HCT116 (cell line): ENCODE measurements around the gene CCDC71. TPM values are rescaled to one million over a fixed set of nuclear protein-coding genes. Genes with fewer than 3 reads are reported as not detected.
A peak's percentile ranks its signal among the peaks of the same experiment; 100 is the strongest.

Experiments
- ATAC-seq: fragments of 200-7000 bp; cut with Tn5 transposase; 2 replicates; pipeline ENCODE4 v1.9.1; 2020; ENCODE audit warnings: mild to moderate bottlenecking, moderate library complexity
- BruUV-seq: library from RNA; stranded (reverse); fragments of 400-500 nt; replicated peaks from 2 replicates; lab custom pipeline; 2021; lab: Mats Ljungman, UMichigan
- CTCF ChIA-PET: fragments of 300-600 bp; sonication (Branson Sonifier 250); formaldehyde crosslinking; loops from one replicate; lab custom pipeline; 2021; ENCODE audit warnings: antibody characterized with exemption; lab: Charles Lee
- POLR2A ChIA-PET: fragments of 300-600, 350-600 bp; sonication (Branson Sonifier 250); formaldehyde crosslinking; loops from one replicate; lab custom pipeline; 2021; ENCODE audit warnings: antibody characterized with exemption; lab: Charles Lee
- RAD21 ChIA-PET, 2 experiments: fragments of 300-600 bp; sonication (Branson Sonifier 250); formaldehyde crosslinking; loops; one replicate each; lab custom pipeline; 2023; ENCODE audit warnings: low total read pairs in 2 of 2; ENCODE audit not compliant: uncharacterized antibody in 2 of 2, unreplicated experiment in 2 of 2, low non-redundant PET in 1 of 2; lab: Charles Lee
- DNase-seq: peaks from one replicate; pipeline ENCODE4 v3.0.0-alpha.2; 2010; ENCODE audit warnings: low read depth, low spot score
- H2AFZ ChIP-seq: fragments of 200-600 bp; shearing (Covaris generic), sonication (generic); 2 replicates; pipeline ENCODE4 v1.6.1; 2017; ENCODE audit warnings: low read depth, mixed run types, mixed read lengths, antibody characterized with exemption, low read length; ENCODE audit not compliant: poor library complexity, severe bottlenecking
- H3K27ac ChIP-seq: 2 replicates; pipeline ENCODE4 v1.5.1; 2012; ENCODE audit warnings: low read depth, low read length
- H3K27me3 ChIP-seq: fragments of 200-600 bp; sonication (generic); 2 replicates; pipeline ENCODE4 v1.6.1; 2016; ENCODE audit warnings: mixed run types, low read length, mixed read lengths; ENCODE audit not compliant: insufficient read depth
- H3K36me3 ChIP-seq, 2 experiments: fragments of 200-500 bp in 1 of 2; fragments of 200-600 bp in 1 of 2; sonication (Bioruptor generic) in 1 of 2; sonication (generic) in 1 of 2; 2 replicates each; pipeline versions ENCODE4 v1.5.1 to v1.6.1; 2014 to 2016; ENCODE audit warnings: low read length in 2 of 2, inconsistent platforms in 1 of 2, mixed read lengths in 1 of 2, mixed run types in 1 of 2; ENCODE audit not compliant: insufficient read depth in 2 of 2, control insufficient read depth in 1 of 2
- H3K4me1 ChIP-seq, 2 experiments: fragments of 200-600 bp in 1 of 2; sonication (generic) in 1 of 2; 2 replicates each; pipeline versions ENCODE4 v1.5.1 to v1.6.1; 2012 to 2017; ENCODE audit warnings: low read length in 2 of 2, inconsistent platforms in 1 of 2, mild to moderate bottlenecking in 1 of 2, mixed read lengths in 1 of 2, mixed run types in 1 of 2, moderate library complexity in 1 of 2; ENCODE audit not compliant: insufficient read depth in 2 of 2, control insufficient read depth in 1 of 2
- H3K4me2 ChIP-seq: fragments of 200-600 bp; sonication (generic); 2 replicates; pipeline ENCODE4 v1.6.1; 2017; ENCODE audit warnings: mixed run types, low read length, mixed read lengths
- H3K4me3 ChIP-seq, 2 experiments: fragments of 200-600 bp in 1 of 2; sonication (generic) in 1 of 2; replicated peaks in 1 of 2; 2 replicates each; pipeline ENCODE4 v1.5.1; 2011 to 2016; ENCODE audit warnings: low read length in 2 of 2, control low read depth in 1 of 2, low read depth in 1 of 2, mild to moderate bottlenecking in 1 of 2, mixed read lengths in 1 of 2, mixed run types in 1 of 2
- H3K79me2 ChIP-seq: fragments of 200-600 bp; sonication (generic); 2 replicates; pipeline ENCODE4 v1.6.1; 2017; ENCODE audit warnings: mild to moderate bottlenecking, mixed run types, low read length, moderate library complexity, mixed read lengths; ENCODE audit not compliant: insufficient read depth
- H3K9ac ChIP-seq: fragments of 200-600 bp; sonication (generic); 2 replicates; pipeline ENCODE4 v1.6.1; 2016; ENCODE audit warnings: low read length, mixed read lengths
- H3K9me2 ChIP-seq: fragments of 200-600 bp; sonication (generic), shearing (Covaris generic); 2 replicates; pipeline ENCODE4 v1.6.1; 2017; ENCODE audit warnings: mixed run types, mild to moderate bottlenecking, moderate library complexity; ENCODE audit not compliant: insufficient read depth
- H3K9me3 ChIP-seq, 2 experiments: fragments of 200-500 bp in 1 of 2; fragments of 200-600 bp in 1 of 2; sonication (Bioruptor generic) in 1 of 2; sonication (generic) in 1 of 2; 2 replicates each; pipeline ENCODE4 v1.6.1; 2014 to 2017; ENCODE audit warnings: low read length in 2 of 2, mixed read lengths in 2 of 2, inconsistent platforms in 1 of 2, low read depth in 1 of 2, mild to moderate bottlenecking in 1 of 2, mixed run types in 1 of 2, moderate library complexity in 1 of 2; ENCODE audit not compliant: control insufficient read depth in 1 of 2, insufficient read depth in 1 of 2
- H4K20me1 ChIP-seq: fragments of 200-600 bp; sonication (generic), shearing (Covaris generic); 2 replicates; pipeline ENCODE4 v1.6.1; 2017; ENCODE audit warnings: mixed run types, mild to moderate bottlenecking, moderate library complexity; ENCODE audit not compliant: insufficient read depth
- ATF3 ChIP-seq: IDR thresholded peaks from 2 replicates; pipeline ENCODE4 v1.6.1; 2012
- CBX3 ChIP-seq: IDR thresholded peaks from 2 replicates; pipeline ENCODE4 v1.6.1; 2012; ENCODE audit warnings: low read depth
- CEBPB ChIP-seq: IDR thresholded peaks from 2 replicates; pipeline ENCODE4 v1.6.1; 2012; ENCODE audit warnings: low read depth
- CTCF ChIP-seq, 3 experiments: fragments of 200-600 bp in 1 of 3; sonication (generic) in 1 of 3; IDR thresholded peaks in 2 of 3; conservative IDR thresholded peaks in 1 of 3; 2 replicates each; pipeline ENCODE4 v1.5.1; 2012 to 2017; ENCODE audit warnings: low read depth in 2 of 3, low read length in 2 of 3, antibody characterized with exemption in 1 of 3, borderline replicate concordance in 1 of 3, control low read depth in 1 of 3, mild to moderate bottlenecking in 1 of 3, mixed read lengths in 1 of 3, mixed run types in 1 of 3, moderate library complexity in 1 of 3; ENCODE audit not compliant: insufficient read depth in 1 of 3
- EZH2 ChIP-seq: fragments of 200-600 bp; sonication (generic); IDR thresholded peaks from 2 replicates; pipeline ENCODE4 v1.6.1; 2017; ENCODE audit warnings: antibody characterized with exemption, mixed run types
- EZH2phosphoT487 ChIP-seq: fragments of 200-600 bp; IDR thresholded peaks from 2 replicates; pipeline ENCODE4 v1.6.1; 2018; ENCODE audit warnings: antibody characterized with exemption, borderline replicate concordance
- FOSL1 ChIP-seq: IDR thresholded peaks from 2 replicates; pipeline ENCODE4 v1.6.1; 2012; ENCODE audit warnings: low read depth
- JUND ChIP-seq: IDR thresholded peaks from 2 replicates; pipeline ENCODE4 v1.6.1; 2012
- MAX ChIP-seq: IDR thresholded peaks from 2 replicates; pipeline ENCODE4 v1.6.1; 2012
- POLR2A ChIP-seq: IDR thresholded peaks from 2 replicates; pipeline ENCODE4 v1.7.0; 2011; ENCODE audit warnings: borderline replicate concordance; ENCODE audit not compliant: insufficient read depth, insufficient read length; ENCODE audit errors: extremely low read depth
- POLR2AphosphoS5 ChIP-seq: IDR thresholded peaks from 2 replicates; pipeline ENCODE4 v1.6.1; 2011; ENCODE audit warnings: mild to moderate bottlenecking, low read depth, low read length, moderate library complexity
- RAD21 ChIP-seq: IDR thresholded peaks from 2 replicates; pipeline ENCODE4 v1.6.1; 2012; ENCODE audit warnings: low read depth, mild to moderate bottlenecking
- REST ChIP-seq: IDR thresholded peaks from 2 replicates; pipeline ENCODE4 v1.6.1; 2012; ENCODE audit warnings: low read depth
- SP1 ChIP-seq: IDR thresholded peaks from 2 replicates; pipeline ENCODE4 v1.6.1; 2012; ENCODE audit warnings: low read depth
- YY1 ChIP-seq: IDR thresholded peaks from 2 replicates; pipeline ENCODE4 v1.6.1; 2011; ENCODE audit warnings: low read length, low read depth, moderate library complexity, mild to moderate bottlenecking; ENCODE audit not compliant: insufficient replicate concordance; ENCODE audit errors: extremely low read depth
- ZBTB33 ChIP-seq: IDR thresholded peaks from 2 replicates; pipeline ENCODE4 v1.6.1; 2011; ENCODE audit warnings: mild to moderate bottlenecking, low read length, moderate library complexity; ENCODE audit not compliant: insufficient replicate concordance; ENCODE audit errors: extremely low read depth
- ZNF274 ChIP-seq: fragments of 200-500 bp; sonication (Bioruptor generic); IDR thresholded peaks from 2 replicates; pipeline ENCODE4 v1.6.1; 2014; ENCODE audit warnings: mild to moderate bottlenecking, low read depth, low read length, inconsistent platforms
- intact Hi-C: fragments of 100-400 bp; cut with micrococcal nuclease; formaldehyde crosslinking; loops from 2 replicates; pipeline ENCODE4 v1.10.0; 2022
- total RNA-seq: library from RNA; stranded (reverse); gene quantifications from one replicate; pipeline ENCODE4 v1.2.1, GENCODE V29; 2021; ENCODE audit not compliant: unreplicated experiment

CCDC71 gene
- total RNA-seq, 1 experiment from 2014 or later: 32.8 TPM

GRCh38 chr3:49131576-49131975 lies 34.6 kb downstream of the CCDC71 start:
- H3K36me3 ChIP-seq: peaks cover 0 to 2% of the 10 kb centered on the region in 2 experiments; a peak in 1 of 4 replicates
- POLR2A ChIA-PET: interaction anchor here (1.4 to 2.7 kb wide), 3 partner anchors 11 to 102 kb away, joined by 5 to 10 read pairs (median 6); partner anchors contain the start of genes IMPDH2, KLHDC8B and USP19
- H4K20me1 ChIP-seq: no peaks in the 10 kb centered on the region
- intact Hi-C loops: no loop called here
- RAD21 ChIA-PET: no interaction called here
- ATAC-seq (no peak), DNase-seq (no peak)
- no peaks in the 10 kb centered on the region for H3K27me3 ChIP-seq
- no peak overlapping the region for H2AFZ ChIP-seq
- CTCF ChIA-PET: no interaction called here
- H3K4me2 ChIP-seq: peak overlapping the region; percentile 100
- H3K9me3 ChIP-seq: no peaks in the 10 kb centered on the region
- BruUV-seq: no TSS peak
- H3K4me3 ChIP-seq: peak overlapping the region; percentile 70 to 91
- H3K27ac ChIP-seq: peak overlapping the region; percentile 89
- peak overlapping the region; percentile 87; the same call in 1 of the 2 replicates for H3K9ac ChIP-seq
- H3K4me1 ChIP-seq: peaks cover 16 to 46% of the 10 kb centered on the region in 2 experiments
- peaks cover 11% of the 10 kb centered on the region; the same call in 1 of the 2 replicates for H3K79me2 ChIP-seq
- H3K9me2 ChIP-seq: no peaks in the 10 kb centered on the region
- TF ChIP-seq RAD21: no peak
- no peak for TF ChIP-seq FOSL1
- no peak for TF ChIP-seq CTCF (IDR thresholded peaks at IDR 0.05 in 2 of 3, conservative IDR thresholded peaks at IDR 0.05 in 1 of 3; ENCODE audit: borderline replicate concordance in 1 of 3, insufficient read depth in 1 of 3, low read depth in 2 of 3, low read length in 2 of 3)
- no peak for TF ChIP-seq REST
- TF ChIP-seq JUND: no peak
- no peak for TF ChIP-seq ZNF274
- no peak for TF ChIP-seq EZH2
- no peak for TF ChIP-seq SP1
- no peak for TF ChIP-seq POLR2AphosphoS5
- TF ChIP-seq CEBPB: no peak
- TF ChIP-seq POLR2A: no peak
- no peak for TF ChIP-seq CBX3
- no peak for TF ChIP-seq ZBTB33
- TF ChIP-seq YY1: no peak
- TF ChIP-seq MAX: no peak
- no peak for TF ChIP-seq ATF3
- no peak for TF ChIP-seq EZH2phosphoT487
